ENCODE measurements around the gene NFX1.

DNA sequence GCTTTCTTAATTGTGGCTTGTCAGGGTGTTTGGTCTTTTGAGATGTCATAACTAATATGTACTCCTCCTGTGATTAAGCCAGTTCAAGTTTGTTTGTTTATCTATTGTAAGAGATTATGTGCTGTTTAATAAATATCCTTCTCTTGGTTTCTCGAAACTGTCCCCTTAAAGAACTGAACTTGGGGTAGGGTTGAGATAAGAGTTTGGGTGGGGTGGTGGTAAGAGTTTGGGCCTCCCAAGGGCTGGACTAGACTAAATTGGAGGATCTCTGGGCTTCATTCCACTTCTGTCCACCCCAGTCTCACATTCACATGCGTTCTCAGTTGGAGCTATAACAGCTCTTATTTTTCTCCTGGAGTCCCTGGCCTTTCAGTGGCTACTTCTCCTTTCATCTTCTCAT is 73.8 kb downstream of the NFX1 start:
- no peak for TF ChIP-seq EZH2 (IDR thresholded peaks at IDR 0.05)
- TF ChIP-seq POLR2AphosphoS5 (IDR thresholded peaks at IDR 0.05; ENCODE audit: borderline replicate concordance, low read depth, low read length): no peak
